Upper lobe of left lung (tissue), 4 donors: ENCODE results near the gene RFTN1.

ENCODE experiments used
- EP300 ChIP-seq, 4 donors: sonication (generic); formaldehyde crosslinking; IDR thresholded peaks; one replicate each; pipeline ENCODE4 v1.5.1; 2017; ENCODE audit warnings: antibody characterized with exemption in 4 of 4, control low read depth in 2 of 4
- POLR2A ChIP-seq, 4 donors: fragments of 450-650 bp; IDR thresholded peaks; one replicate each; pipeline ENCODE4 v1.5.1; 2016 to 2017; ENCODE audit warnings: antibody characterized with exemption in 4 of 4, mild to moderate bottlenecking in 2 of 4
- POLR2AphosphoS5 ChIP-seq, 2 donors: sonication (generic); formaldehyde crosslinking; IDR thresholded peaks; one replicate each; pipeline ENCODE4 v1.5.1; 2017; ENCODE audit warnings: antibody characterized with exemption in 2 of 2
- TF ChIP-seq, protein P1 (sequence below), 6 experiments: fragments of 450-650 bp in 4 of 6; fragments of 200-600 bp in 2 of 6; sonication (generic) in 2 of 6; IDR thresholded peaks; one replicate each; pipeline ENCODE4 v1.5.1; 2016 to 2019; ENCODE audit warnings: antibody characterized with exemption in 6 of 6

DNA sequence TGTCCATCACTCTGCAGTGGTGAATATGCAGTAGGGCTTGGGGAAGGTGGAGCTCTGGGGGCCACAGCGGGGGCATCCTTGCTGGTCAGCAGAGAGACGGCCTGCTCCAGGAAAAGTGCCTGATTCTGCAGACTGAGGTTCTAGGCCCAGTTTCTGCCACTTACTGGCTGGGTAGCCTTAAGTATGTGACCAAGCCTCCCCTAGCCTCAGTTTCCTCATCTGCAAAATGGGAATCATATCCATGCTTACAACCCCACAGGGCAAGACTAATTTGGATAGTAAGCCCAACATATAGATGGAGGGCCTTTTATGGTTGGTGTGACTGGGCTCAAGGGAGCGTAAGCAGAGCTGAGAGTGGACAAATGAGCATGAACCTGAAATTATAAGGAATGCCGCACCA, 187.6 kb downstream of the RFTN1 start:
- TF ChIP-seq, protein P1, sequence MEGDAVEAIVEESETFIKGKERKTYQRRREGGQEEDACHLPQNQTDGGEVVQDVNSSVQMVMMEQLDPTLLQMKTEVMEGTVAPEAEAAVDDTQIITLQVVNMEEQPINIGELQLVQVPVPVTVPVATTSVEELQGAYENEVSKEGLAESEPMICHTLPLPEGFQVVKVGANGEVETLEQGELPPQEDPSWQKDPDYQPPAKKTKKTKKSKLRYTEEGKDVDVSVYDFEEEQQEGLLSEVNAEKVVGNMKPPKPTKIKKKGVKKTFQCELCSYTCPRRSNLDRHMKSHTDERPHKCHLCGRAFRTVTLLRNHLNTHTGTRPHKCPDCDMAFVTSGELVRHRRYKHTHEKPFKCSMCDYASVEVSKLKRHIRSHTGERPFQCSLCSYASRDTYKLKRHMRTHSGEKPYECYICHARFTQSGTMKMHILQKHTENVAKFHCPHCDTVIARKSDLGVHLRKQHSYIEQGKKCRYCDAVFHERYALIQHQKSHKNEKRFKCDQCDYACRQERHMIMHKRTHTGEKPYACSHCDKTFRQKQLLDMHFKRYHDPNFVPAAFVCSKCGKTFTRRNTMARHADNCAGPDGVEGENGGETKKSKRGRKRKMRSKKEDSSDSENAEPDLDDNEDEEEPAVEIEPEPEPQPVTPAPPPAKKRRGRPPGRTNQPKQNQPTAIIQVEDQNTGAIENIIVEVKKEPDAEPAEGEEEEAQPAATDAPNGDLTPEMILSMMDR (IDR thresholded peaks at IDR 0.05): no peak
- TF ChIP-seq POLR2AphosphoS5 (IDR thresholded peaks at IDR 0.05) (no peak), EP300 (IDR thresholded peaks at IDR 0.05) (no peak), POLR2A (IDR thresholded peaks at IDR 0.05) (no peak)
